HFF-Myc (cell line): ENCODE measurements around the gene ITPK1.

Source experiments
- DNase-seq: peaks from one replicate; pipeline ENCODE4 v3.0.0-alpha.2; 2011; ENCODE audit warnings: low read depth; ENCODE audit errors: extremely low read depth
- H3K4me3 ChIP-seq: replicated peaks from 2 replicates; pipeline ENCODE4 v1.5.1; 2011; ENCODE audit warnings: low read depth, mild to moderate bottlenecking, control low read depth, low read length
- TF ChIP-seq, protein P1 (sequence below): IDR thresholded peaks from 2 replicates; pipeline ENCODE4 v1.5.1; 2012; ENCODE audit warnings: mild to moderate bottlenecking, low read depth, low read length, control low read depth; ENCODE audit errors: missing control alignments

ITPK1 gene

DNA sequence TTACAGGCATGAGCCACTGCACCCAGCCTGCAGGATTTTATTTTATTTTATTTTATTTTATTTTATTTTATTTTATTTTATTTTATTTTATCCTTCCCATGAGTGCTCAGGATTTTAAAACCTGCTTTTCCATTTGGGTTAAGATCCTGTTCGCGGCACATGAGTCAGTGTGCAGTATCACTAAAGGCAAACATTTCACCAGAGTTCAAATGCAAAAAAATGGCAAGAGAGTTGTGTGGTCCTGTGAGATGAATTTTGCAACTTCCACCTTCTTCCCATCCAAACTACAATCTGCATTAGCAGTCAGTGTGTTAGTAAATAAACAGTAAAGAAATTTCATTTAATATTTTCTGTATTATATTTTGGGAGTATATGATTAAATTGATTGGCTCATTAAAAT is 39.9 kb upstream of the ITPK1 start:
- TF ChIP-seq, protein P1, sequence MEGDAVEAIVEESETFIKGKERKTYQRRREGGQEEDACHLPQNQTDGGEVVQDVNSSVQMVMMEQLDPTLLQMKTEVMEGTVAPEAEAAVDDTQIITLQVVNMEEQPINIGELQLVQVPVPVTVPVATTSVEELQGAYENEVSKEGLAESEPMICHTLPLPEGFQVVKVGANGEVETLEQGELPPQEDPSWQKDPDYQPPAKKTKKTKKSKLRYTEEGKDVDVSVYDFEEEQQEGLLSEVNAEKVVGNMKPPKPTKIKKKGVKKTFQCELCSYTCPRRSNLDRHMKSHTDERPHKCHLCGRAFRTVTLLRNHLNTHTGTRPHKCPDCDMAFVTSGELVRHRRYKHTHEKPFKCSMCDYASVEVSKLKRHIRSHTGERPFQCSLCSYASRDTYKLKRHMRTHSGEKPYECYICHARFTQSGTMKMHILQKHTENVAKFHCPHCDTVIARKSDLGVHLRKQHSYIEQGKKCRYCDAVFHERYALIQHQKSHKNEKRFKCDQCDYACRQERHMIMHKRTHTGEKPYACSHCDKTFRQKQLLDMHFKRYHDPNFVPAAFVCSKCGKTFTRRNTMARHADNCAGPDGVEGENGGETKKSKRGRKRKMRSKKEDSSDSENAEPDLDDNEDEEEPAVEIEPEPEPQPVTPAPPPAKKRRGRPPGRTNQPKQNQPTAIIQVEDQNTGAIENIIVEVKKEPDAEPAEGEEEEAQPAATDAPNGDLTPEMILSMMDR = no peak
- no peak overlapping the region for H3K4me3 ChIP-seq
- DNase-seq = no peak

DNA sequence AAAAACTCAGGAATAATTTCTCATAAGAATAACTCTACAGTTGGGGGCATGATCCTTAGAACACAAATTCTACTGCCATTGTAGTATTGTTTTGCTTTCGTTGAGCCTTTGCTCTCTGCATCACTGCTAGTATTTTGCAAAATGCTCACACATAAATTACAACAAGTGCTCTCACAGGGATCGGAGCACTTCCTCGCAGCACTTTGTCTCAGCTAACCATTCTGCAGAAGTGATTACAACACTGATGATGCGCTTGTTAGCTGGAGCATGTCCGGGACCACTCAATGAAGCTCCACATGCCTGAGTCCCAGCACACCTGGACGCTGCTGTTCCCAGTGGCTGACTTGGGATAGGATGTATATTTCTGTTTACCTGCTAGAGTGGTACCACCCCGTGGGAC is 37.4 kb upstream of the ITPK1 start:
- no peak for DNase-seq

DNA sequence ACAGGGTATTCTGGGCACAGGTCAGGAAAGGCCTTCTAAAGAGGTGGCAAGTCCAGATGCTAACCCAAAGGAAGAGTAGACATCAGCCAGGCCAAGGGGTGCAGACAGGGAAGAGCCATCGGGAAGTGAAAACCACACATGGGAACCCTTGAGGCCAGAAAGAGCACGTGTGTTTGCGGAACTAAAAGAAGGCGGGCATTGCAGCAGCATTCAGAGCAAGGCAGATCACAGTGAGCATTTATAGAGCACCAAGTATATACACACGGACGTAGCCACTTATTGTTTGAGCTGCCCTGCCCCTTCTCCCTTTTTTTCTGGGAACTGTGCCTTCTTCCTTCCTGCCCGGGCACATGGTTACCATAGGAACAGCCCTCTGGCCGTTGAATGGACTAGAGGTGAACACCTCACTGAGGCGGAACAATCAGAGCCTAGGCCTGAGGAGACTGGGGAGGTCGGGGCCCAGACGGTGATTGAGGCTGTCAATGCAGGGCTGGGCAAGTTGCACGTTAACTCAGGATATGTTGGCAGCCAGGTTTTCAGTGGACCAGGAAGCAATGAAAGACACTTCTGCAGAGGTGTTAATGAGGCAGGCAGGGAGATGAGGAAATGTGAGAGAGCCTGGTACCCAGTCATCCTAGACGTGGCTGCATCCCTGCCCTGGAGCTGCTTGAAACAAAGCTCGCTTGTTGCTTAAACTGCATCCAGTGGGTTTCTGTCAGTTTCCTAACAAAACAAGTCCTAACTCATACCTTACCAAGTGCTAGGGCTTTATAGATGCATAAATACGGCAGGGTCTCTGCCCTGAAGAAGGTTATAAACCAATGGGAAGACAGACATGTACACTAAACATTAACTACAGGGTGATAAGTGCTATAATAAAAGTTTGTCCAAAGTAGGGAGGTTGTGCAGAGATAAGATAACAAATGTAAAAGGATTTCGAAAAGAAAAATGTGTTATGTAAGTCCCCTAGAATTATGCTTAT is 34.8 kb upstream of the ITPK1 start:
- TF ChIP-seq, protein P1 = no peak
- H3K4me3 ChIP-seq = no peak overlapping the region
- DNase-seq = no peak

More for the DNA sequence above, 37.4 kb upstream of the ITPK1 start:
- TF ChIP-seq, protein P1 = no peak
- no peak overlapping the region for H3K4me3 ChIP-seq

DNA sequence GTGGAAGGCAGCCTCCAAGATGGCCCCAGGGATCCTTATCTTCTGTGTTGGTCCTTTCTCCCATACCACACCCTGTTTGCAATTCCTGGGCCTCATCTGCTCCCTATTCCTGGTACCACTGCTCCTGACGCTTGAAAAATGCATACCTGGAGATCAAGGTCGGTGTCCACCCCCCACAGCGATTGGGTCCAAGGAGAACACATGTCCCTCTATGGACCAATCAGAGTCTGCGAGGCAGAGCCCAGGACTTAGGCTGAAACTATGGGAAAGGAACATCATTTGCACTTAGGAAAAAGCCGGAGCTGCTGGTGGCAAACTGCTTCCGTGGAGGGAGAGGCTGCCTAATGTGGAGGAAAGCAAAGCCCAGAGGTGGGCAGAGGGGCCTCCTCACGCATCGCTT is 33.3 kb upstream of the ITPK1 start:
- TF ChIP-seq, protein P1 = no peak
- no peak for DNase-seq
- no peak overlapping the region for H3K4me3 ChIP-seq

DNA sequence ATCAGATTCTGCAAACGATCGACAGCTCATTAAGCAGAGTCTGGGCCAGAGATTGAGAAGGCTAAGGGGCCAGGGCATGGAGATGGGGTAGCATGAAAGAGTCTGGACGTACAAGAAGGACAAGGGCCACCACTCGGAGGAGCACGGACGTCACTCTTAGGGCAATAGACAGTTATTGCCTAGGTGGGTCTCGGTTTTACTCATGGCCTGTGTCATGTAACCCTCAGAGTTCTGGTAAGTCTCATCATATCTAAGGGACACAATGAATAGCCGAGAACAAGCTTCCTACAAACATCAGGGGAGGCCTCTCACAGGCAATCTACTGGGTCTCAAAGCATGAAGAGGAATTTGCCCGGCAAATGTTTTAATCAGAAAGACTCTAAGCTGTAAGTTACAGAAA is 30.4 kb upstream of the ITPK1 start:
- TF ChIP-seq, protein P1 = no peak
- DNase-seq = no peak

DNA sequence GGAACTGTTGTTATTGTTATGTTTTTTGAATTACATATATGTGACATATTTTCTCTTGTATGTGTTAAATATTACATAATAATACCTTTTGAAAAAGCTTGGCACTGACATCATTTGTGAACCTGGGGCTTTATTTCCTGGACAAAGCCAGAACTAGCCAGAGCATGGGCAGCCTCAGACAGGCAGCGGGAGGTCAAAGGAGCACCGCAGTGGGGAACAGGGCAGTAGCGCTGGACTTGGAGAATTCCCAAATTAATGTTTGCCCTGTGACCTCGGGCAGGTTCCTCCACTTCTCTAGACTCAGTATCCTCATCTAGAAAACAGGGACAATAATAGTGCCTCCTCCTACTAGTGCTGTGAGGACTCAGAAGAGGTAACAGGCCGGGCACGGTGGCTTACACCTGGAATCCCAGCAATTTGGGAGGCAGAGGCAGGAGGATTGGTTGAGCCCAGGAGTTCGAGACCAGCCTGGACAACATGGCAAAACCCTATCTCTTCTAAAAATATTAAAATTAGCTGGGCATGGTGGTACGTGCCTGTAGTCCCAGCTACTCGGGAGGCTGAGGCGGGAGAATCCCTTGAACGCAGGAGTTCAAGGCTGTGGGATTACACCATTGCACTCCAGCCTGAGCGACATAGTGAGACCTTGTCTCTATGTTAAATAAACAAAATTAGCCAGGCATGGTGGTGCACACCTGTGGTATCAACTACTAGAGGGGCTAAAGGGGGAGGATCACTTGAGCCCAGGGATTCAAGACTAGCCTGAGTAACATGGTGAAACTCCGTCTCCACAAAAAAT is 27.3 kb upstream of the ITPK1 start:
- TF ChIP-seq, protein P1 = no peak
- no peak overlapping the region for H3K4me3 ChIP-seq
- no peak for DNase-seq

More for the DNA sequence above, 30.4 kb upstream of the ITPK1 start:
- no peak overlapping the region for H3K4me3 ChIP-seq
